Astrocyte (in vitro differentiated cells and primary cell): ENCODE measurements around the gene RHEBL1.

ENCODE experiments used
- EZH2 ChIP-seq: IDR thresholded peaks from 2 replicates; pipeline ENCODE4 v1.6.1; 2012; ENCODE audit warnings: mild to moderate bottlenecking, low read length, inconsistent platforms; ENCODE audit not compliant: insufficient read depth
- TF ChIP-seq, protein P1 (sequence below): IDR thresholded peaks from 2 replicates; pipeline ENCODE4 v1.5.1; 2011; ENCODE audit warnings: low read depth, mild to moderate bottlenecking, inconsistent platforms, low read length, moderate library complexity; ENCODE audit not compliant: insufficient read depth

DNA sequence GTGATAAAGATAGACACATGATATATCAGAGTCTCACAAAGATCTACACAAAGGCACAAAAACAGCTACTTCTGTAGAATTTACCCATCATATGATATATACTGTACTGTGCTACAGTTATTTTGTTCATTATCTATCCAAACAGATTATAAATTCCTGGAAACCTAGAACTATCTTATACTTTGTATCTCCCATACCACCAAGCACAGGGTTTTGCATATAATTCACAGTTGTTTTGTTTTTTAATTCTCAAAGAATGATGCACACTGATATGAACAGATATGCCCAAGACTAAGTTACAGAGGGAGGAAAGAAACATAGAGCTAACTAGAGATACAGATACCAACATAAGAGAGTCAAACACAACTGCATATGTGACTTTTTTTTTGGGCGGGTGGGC lies 54.6 kb downstream of the RHEBL1 start:
- TF ChIP-seq, protein P1, sequence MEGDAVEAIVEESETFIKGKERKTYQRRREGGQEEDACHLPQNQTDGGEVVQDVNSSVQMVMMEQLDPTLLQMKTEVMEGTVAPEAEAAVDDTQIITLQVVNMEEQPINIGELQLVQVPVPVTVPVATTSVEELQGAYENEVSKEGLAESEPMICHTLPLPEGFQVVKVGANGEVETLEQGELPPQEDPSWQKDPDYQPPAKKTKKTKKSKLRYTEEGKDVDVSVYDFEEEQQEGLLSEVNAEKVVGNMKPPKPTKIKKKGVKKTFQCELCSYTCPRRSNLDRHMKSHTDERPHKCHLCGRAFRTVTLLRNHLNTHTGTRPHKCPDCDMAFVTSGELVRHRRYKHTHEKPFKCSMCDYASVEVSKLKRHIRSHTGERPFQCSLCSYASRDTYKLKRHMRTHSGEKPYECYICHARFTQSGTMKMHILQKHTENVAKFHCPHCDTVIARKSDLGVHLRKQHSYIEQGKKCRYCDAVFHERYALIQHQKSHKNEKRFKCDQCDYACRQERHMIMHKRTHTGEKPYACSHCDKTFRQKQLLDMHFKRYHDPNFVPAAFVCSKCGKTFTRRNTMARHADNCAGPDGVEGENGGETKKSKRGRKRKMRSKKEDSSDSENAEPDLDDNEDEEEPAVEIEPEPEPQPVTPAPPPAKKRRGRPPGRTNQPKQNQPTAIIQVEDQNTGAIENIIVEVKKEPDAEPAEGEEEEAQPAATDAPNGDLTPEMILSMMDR = no peak
- no peak for TF ChIP-seq EZH2
